ENCODE data around the gene GIT1. TPM values are rescaled to one million over a fixed set of nuclear protein-coding genes. Genes with fewer than 3 reads are reported as not detected.

GIT1 gene
- total and polyA plus RNA-seq, 7 donors, result 13.6 to 31.3 (median 17.4) TPM

GRCh38 chr17:29583324-29584248 lies 5.9 kb downstream of the GIT1 start:
- Histone ChIP-seq H3K36me3 (peaks cover 9 to 25% (median 17%) of the 10 kb centered on the region in 4 donors), H3K4me3 (no peak overlapping the region), H3K9me3 (no peaks in the 10 kb centered on the region), H3K27me3 (no peaks in the 10 kb centered on the region), H3K4me1 (peaks cover 0 to 47% (median 42%) of the 10 kb centered on the region in 4 donors), H3K27ac (peak overlapping the region; percentile 59 to 82 (median 64))
- WGBS, 2 donors, result 86 to 87% methylated on average over 16 of the region's 16 CpGs
- TF ChIP-seq POLR2A (IDR thresholded peaks at IDR 0.05) (no peak), EP300 (IDR thresholded peaks at IDR 0.05) (no peak), POLR2AphosphoS5 (IDR thresholded peaks at IDR 0.05) (no peak), CTCF (IDR thresholded peaks at IDR 0.05) (no peak)
- intact Hi-C loops (cut with DNase I), result loop anchor here (5.0 kb wide), 2 partner anchors 34 to 344 kb away; no protein-coding TSS in a partner anchor
- no peak for DNase-seq

- Histone ChIP-seq H3K27me3 (no peaks in the 10 kb centered on the region), H3K4me3 (no peak overlapping the region), H3K27ac (no peak overlapping the region), H3K9me3 (no peaks in the 10 kb centered on the region), H3K36me3 (peaks cover 9 to 32% (median 17%) of the 10 kb centered on the region in 4 donors), H3K4me1 (peaks cover 0 to 47% (median 41%) of the 10 kb centered on the region in 4 donors)
- intact Hi-C loops (cut with DNase I), result loop anchor here (5.0 kb wide), 2 partner anchors 35 to 345 kb away; no protein-coding TSS in a partner anchor
- TF ChIP-seq CTCF (IDR thresholded peaks at IDR 0.05) (no peak), POLR2A (IDR thresholded peaks at IDR 0.05) (no peak), EP300 (IDR thresholded peaks at IDR 0.05) (no peak), POLR2AphosphoS5 (IDR thresholded peaks at IDR 0.05) (no peak)
- 93% methylated on average over 13 of the region's 13 CpGs for WGBS, 2 donors
- DNase-seq, result no peak
Observed at GRCh38 chr17:29582772-29583171, 6.7 kb downstream of the GIT1 start.

- H3K4me3 ChIP-seq, result no peak overlapping the region
- H3K36me3 ChIP-seq, result peaks cover 9 to 36% (median 17%) of the 10 kb centered on the region in 4 donors
- no peak for DNase-seq
- H3K9me3 ChIP-seq, result no peaks in the 10 kb centered on the region
- no peak overlapping the region for H3K27ac ChIP-seq
- H3K4me1 ChIP-seq, result peaks cover 0 to 47% (median 41%) of the 10 kb centered on the region in 4 donors
- TF ChIP-seq POLR2AphosphoS5 (IDR thresholded peaks at IDR 0.05), result no peak
- TF ChIP-seq CTCF (IDR thresholded peaks at IDR 0.05), result no peak
- TF ChIP-seq EP300 (IDR thresholded peaks at IDR 0.05), result no peak
- no peak for TF ChIP-seq POLR2A (IDR thresholded peaks at IDR 0.05)
- H3K27me3 ChIP-seq, result no peaks in the 10 kb centered on the region
- intact Hi-C loops (cut with DNase I), result loop anchor here (5.0 kb wide), 2 partner anchors 35 to 345 kb away; no protein-coding TSS in a partner anchor
- WGBS, 2 donors, result 89 to 90% methylated on average over 10 of the region's 10 CpGs
Observed at GRCh38 chr17:29582254-29582765, 7.1 kb downstream of the GIT1 start.

- H3K4me1 ChIP-seq, result peaks cover 0 to 47% (median 38%) of the 10 kb centered on the region in 4 donors
- TF ChIP-seq CTCF (IDR thresholded peaks at IDR 0.05) (no peak), POLR2A (IDR thresholded peaks at IDR 0.05) (no peak), EP300 (IDR thresholded peaks at IDR 0.05) (no peak), POLR2AphosphoS5 (IDR thresholded peaks at IDR 0.05) (no peak)
- DNase-seq, result no peak
- no peaks in the 10 kb centered on the region for H3K27me3 ChIP-seq
- H3K9me3 ChIP-seq, result no peaks in the 10 kb centered on the region
- no peak overlapping the region for H3K4me3 ChIP-seq
- intact Hi-C loops (cut with DNase I), result loop anchor here (5.0 kb wide), 2 partner anchors 36 to 346 kb away; no protein-coding TSS in a partner anchor
- no peak overlapping the region for H3K27ac ChIP-seq
- H3K36me3 ChIP-seq, result peaks cover 9 to 42% (median 21%) of the 10 kb centered on the region in 4 donors
- 83 to 90% methylated on average over 20 of the region's 20 CpGs for WGBS, 2 donors
Observed at GRCh38 chr17:29581583-29582253, 7.7 kb downstream of the GIT1 start.
